ENCODE results near the gene MAPK8IP3.

Gene MAPK8IP3

DNA sequence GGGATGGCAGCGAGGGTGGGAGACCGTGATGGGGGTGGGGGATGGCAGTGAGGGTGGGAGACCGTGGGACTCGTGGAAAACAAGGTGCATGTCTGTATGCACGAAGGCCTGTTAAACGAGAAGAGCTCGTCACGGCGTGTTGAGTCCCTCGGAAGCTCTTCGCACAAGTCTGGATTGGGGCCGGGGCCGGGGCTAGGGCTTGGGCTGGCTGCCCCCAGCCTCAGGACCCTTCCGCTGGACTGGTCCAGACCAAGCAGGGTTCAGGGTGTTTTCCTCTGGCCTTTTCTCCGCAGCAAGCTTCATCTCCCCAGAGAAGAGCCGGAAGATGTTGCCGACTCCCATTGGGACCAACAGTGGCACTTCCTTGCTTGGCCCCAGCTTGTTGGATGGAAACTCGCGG, 35.6 kb upstream of the MAPK8IP3 start:
- DNase-seq (no peak), ATAC-seq (replicated peaks) (no peak)
- Mint-ChIP-seq H3K27me3 (no peaks in the 10 kb centered on the region), H3K4me1 (ENCODE audit: low read depth in 2 of 2) (peaks cover 0 to 1% of the 10 kb centered on the region in 2 donors), H3K36me3 (ENCODE audit: insufficient read depth) (peaks cover 23% of the 10 kb centered on the region), H3K27ac (no peak overlapping the region), H3K4me3 (no peak overlapping the region), H3K9me3 (no peaks in the 10 kb centered on the region)

DNA sequence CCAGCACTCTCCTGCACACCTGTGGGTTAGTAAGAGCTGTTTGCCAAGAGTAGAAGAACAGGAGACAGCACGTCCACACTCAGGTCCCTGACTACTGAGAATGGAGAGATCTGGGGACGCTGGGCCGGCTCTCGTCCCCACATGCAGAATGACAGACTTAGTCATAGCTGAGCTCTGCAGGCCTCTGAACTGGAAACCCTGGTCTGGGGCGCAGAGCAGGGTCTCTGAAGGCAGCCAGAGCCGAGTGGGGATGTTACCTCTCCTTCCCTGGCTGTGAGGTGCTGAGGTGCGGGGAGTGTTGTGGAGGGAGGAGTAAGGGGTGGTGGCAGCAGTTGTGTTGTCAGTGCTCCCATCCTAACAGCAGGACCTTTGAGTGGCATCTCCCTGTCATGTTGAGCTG, 35.1 kb upstream of the MAPK8IP3 start:
- DNase-seq, result no peak
- Mint-ChIP-seq H3K36me3 (ENCODE audit: insufficient read depth) (peaks cover 23% of the 10 kb centered on the region), H3K4me1 (ENCODE audit: low read depth in 2 of 2) (peaks cover 0 to 1% of the 10 kb centered on the region in 2 donors), H3K27ac (peak overlapping the region in 1 of 2 donors; percentile 8), H3K4me3 (no peak overlapping the region), H3K9me3 (no peaks in the 10 kb centered on the region), H3K27me3 (no peaks in the 10 kb centered on the region)
- ATAC-seq (replicated peaks), result no peak

DNA sequence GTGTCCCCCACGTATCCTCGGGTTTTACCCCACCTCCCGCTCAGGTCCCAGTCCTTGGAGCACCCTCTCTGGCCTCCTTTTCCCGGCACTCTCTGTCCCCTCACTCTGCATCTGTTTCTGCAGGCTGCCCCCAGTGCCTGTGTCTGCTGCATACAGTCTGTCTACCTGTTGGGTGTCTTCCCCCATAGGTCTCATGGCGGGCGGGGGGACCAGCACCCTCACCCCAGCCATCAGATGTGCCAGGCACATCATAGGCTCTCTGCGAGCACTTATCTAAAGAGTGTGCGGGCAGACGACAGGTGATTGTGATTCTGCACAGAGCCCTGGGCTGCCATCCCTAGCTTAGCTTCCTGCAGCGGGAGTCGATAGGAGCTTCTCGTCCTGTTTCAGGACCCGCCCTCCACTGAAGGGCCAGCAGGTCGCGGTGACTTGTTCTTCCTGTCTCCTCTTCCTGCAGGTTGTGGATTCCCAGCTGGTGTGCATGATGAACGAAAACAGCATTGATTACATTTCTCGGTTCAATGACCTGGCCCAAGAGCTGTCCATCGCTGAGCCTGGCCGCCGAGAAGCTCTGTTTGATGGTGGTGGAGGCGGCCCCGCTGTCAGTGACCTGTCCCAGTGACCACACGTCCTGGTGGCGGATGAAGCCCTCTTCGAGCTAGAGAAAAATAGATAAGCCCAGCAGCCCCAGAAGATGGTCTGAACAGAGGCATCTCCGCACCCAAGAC, 32.4 kb upstream of the MAPK8IP3 start:
- Mint-ChIP-seq H3K36me3 (ENCODE audit: insufficient read depth) (peaks cover 27% of the 10 kb centered on the region), H3K27ac (peak overlapping the region in 1 of 2 donors; percentile 83)
- DNase-seq, result no peak

DNA sequence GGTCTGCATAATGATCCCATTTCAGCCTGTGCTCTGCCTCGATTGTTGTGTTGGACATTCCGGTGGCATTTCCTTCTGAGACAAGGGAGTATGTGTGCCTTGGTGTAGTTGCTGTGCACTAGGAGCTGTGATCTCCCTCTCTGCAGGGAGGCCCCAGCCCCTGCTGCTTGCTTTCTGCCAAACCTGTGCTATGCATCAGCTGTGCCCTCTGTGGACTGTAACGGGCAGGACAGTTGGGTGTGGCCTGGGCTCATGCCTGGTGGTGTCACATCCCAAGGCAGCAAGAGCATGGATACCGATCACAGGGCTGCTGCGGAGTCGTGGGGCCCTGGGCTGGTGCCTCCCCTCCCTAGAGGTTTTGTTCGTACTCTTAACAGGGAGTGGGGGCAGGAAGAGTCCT, 31.7 kb upstream of the MAPK8IP3 start:
- no peak overlapping the region for H3K4me3 Mint-ChIP-seq
- no peak for ATAC-seq (replicated peaks)
- no peaks in the 10 kb centered on the region for H3K27me3 Mint-ChIP-seq
- no peak overlapping the region for H3K27ac Mint-ChIP-seq
- no peaks in the 10 kb centered on the region for H3K9me3 Mint-ChIP-seq
- H3K36me3 Mint-ChIP-seq (ENCODE audit: insufficient read depth), result peaks cover 23% of the 10 kb centered on the region
- H3K4me1 Mint-ChIP-seq (ENCODE audit: low read depth in 2 of 2), result peaks cover 11 to 12% of the 10 kb centered on the region in 2 donors
- no peak for DNase-seq

More for the DNA sequence above, 32.4 kb upstream of the MAPK8IP3 start:
- no peak for ATAC-seq (replicated peaks)
- Mint-ChIP-seq H3K9me3 (no peaks in the 10 kb centered on the region), H3K4me3 (no peak overlapping the region), H3K4me1 (ENCODE audit: low read depth in 2 of 2) (peaks cover 5 to 7% of the 10 kb centered on the region in 2 donors), H3K27me3 (no peaks in the 10 kb centered on the region)

DNA sequence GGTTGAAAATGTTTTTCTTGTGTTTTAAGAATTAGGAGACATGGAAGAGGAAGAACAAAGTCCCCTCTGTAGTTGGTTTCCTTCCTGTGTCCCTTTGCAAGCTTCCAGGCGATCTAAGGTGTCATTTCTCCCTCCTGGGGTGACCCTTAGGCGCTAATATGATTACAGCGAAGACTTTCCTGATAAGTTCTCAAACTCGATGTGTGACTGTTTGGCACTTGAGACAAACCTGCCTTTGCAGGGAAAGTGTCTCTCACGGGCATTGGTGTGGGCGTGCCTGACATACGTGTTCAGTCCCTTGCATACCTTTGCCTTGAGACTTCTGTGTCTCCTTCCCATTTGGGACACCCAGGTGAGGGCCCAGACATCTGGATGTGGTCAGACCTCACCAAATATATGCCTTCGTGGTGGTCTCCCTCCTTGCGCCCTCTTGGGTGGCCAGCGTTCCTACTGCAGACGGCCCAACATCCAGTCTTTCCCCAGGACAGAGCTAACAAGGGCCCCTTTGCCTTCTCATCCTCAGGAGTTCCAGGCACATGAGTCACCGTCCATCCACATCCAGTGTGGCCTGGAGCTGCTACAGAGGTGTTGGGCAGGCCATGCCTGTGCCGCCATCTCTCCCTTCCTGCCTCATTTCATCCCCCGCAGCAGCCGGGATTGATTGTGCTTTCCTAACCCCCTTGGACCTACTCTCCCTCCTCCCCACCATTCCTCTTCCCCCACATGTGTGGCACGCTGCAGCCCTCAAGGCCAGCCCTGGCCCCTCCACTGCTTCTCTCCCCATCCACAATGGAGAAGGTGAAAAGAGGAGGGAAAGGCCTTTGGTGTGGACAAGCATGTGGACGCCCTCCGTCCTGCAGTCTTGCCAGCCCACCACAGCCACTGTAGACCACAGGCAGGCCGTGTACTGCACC, 31.0 kb upstream of the MAPK8IP3 start:
- no peak for DNase-seq
- Mint-ChIP-seq H3K36me3 (ENCODE audit: insufficient read depth) (peaks cover 16% of the 10 kb centered on the region), H3K4me1 (ENCODE audit: low read depth in 2 of 2) (peaks cover 11 to 12% of the 10 kb centered on the region in 2 donors), H3K27ac (no peak overlapping the region), H3K9me3 (no peaks in the 10 kb centered on the region), H3K27me3 (no peaks in the 10 kb centered on the region), H3K4me3 (no peak overlapping the region)
- no peak for ATAC-seq (replicated peaks)

DNA sequence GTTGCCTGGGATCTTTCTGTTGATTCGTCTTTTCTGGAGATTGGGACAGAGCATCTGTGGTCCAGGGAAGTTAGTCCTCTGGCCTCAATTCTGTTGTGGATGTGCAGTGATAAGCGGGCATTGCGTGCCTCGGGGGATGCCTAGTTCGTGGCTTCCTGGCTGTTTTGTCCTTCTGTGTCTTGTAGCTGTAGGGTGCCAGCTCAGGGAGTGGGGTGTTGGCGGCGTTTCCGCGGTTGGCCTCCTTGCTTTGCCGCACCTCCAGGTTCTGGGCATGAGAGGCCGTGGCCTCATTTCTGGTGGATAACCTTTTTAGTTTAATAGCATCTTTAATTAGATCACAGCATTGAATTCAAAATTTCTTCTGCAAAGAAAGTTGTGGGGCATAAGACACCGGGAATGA, 29.3 kb upstream of the MAPK8IP3 start:
- Mint-ChIP-seq H3K4me1 (ENCODE audit: low read depth in 2 of 2) (peaks cover 21 to 23% of the 10 kb centered on the region in 2 donors), H3K36me3 (ENCODE audit: insufficient read depth) (peaks cover 8% of the 10 kb centered on the region), H3K4me3 (peak overlapping the region; percentile 33 to 54), H3K9me3 (no peaks in the 10 kb centered on the region), H3K27me3 (no peaks in the 10 kb centered on the region), H3K27ac (peak overlapping the region in 1 of 2 donors; percentile 78)
- ATAC-seq (replicated peaks) (no peak), DNase-seq (no peak)

DNA sequence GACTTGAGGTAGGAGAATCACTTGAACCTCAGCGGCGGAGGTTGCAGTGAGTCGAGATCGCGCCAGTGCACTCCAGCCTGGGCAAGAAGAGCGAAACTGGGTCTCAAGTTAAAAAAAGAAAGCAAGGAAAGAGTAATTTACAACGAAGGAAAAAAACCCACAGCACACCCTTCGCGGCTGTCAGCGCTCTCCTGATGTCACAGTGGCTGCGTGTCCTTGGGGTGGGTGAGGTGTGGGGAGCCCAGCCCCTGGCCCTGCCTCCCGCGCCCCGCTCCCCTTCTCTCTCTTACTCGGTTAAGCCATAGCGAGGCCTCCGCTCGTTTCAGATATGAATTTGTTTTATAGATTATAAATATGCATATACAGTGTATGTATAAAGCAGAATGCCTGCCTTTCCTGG, 28.7 kb upstream of the MAPK8IP3 start:
- ATAC-seq (replicated peaks) (no peak), DNase-seq (no peak)
- peaks cover 25 to 27% of the 10 kb centered on the region in 2 donors for H3K4me1 Mint-ChIP-seq (ENCODE audit: low read depth in 2 of 2)
- H3K4me3 Mint-ChIP-seq, result peak overlapping the region; percentile 33 to 54
- H3K36me3 Mint-ChIP-seq (ENCODE audit: insufficient read depth), result peaks cover 12% of the 10 kb centered on the region
- peak overlapping the region in 1 of 2 donors; percentile 78 for H3K27ac Mint-ChIP-seq
- no peaks in the 10 kb centered on the region for H3K9me3 Mint-ChIP-seq
- H3K27me3 Mint-ChIP-seq, result no peaks in the 10 kb centered on the region

DNA sequence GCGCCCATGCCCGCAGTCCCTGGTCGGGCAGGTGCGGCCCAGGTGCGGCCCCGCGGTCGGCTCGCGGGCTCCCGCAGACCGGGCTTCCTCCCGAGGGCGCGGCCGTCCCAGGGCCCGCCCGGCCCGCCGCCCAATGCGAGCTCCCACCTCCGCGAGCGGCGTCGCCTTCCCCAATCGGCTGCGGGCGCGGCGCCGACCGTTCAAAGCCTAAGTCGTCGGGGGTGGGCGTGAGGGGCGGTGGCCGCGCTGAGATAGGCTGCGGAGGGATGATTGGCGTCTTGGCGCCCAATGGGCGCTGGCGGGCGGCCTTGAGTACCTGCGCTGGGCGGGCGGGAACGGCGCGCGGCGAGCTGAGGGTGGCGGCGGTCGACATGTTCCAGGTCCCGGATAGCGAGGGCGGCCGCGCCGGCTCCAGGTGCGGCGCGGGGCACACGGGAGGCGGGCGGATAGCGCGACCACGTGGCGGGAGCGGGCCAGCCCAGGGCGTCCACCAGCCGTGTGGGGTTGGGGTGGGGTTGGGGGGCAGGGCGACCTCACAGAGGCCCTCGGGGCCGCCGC, 28.0 kb upstream of the MAPK8IP3 start, which contains the start of gene JPT2:
Gene JPT2 (plus strand): TSS at position 338 of the 558 bp plus-strand sequence. CDS start 34 bp downstream, at position 372.
- Mint-ChIP-seq H3K4me1 (ENCODE audit: low read depth in 2 of 2) (peaks cover 25 to 27% of the 10 kb centered on the region in 2 donors), H3K36me3 (ENCODE audit: insufficient read depth) (peaks cover 8% of the 10 kb centered on the region), H3K4me3 (peak within 1 kb of the TSS; percentile 82 to 88), H3K9me3 (no peaks in the 10 kb centered on the region), H3K27ac (peak within 1 kb of the TSS; percentile 54 to 81), H3K27me3 (no peaks in the 10 kb centered on the region)
- DNase-seq (peak; percentile 90 to 91 (median 91)), ATAC-seq (replicated peaks) (peak; percentile 96)

DNA sequence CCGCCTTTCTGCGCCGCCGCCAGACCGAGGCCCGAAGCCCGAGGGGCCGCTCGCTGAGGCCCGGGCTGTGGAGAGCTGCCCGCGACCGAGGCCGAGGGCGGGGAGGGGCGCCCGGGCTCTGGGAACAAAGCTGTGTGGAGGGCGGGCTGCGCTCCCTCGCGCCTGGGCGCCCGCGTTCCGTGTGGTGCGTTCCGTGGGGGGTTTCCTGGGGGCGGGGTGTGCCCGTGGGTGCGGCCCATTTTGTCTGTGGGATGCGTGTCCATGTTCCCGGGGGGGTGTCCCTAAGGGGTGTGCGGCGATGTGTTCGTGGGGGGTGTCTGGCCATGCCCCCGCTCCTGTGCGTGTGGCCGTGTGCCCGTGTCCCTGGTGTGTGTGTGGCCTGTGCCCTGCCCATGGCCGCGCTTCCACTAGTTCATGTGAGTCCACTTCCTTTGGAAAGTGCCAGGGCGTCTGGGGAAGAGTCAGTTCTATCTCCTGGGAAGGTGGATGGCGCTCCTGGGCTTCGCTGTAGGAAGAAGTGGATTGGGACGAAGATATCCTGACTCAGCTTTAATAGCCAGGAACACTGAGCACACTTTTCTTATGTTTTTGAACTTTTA, 27.4 kb upstream of the MAPK8IP3 start:
- ATAC-seq (replicated peaks) (peak; percentile 35), DNase-seq (peak; percentile 21 to 31 (median 29))
- H3K4me3 Mint-ChIP-seq, result peak overlapping the region; percentile 82 to 88
- peak overlapping the region; percentile 54 to 81 for H3K27ac Mint-ChIP-seq
- H3K4me1 Mint-ChIP-seq (ENCODE audit: low read depth in 2 of 2), result peaks cover 27 to 30% of the 10 kb centered on the region in 2 donors
- no peaks in the 10 kb centered on the region for H3K27me3 Mint-ChIP-seq
- H3K9me3 Mint-ChIP-seq, result no peaks in the 10 kb centered on the region
- H3K36me3 Mint-ChIP-seq (ENCODE audit: insufficient read depth), result peaks cover 8% of the 10 kb centered on the region

DNA sequence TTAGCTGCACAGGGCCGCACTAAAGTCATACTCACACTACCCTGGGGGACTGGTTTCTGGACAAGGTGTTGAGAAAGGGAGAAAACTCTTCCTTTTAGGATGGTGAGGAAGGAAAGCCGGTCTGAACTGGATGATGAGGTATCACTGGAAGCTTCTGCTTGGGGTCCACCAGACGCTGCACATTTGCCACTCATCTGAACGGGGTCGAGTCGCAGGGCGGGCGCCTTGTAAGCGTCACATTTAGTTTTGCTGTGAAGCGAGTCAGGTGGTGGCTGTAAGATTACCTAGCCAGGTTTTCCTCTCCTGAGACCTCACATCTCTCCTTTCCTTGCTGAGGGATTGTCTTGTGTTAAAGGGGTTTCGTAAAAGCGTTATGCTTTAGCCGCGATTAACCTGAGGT, 25.6 kb upstream of the MAPK8IP3 start:
- peaks cover 18% of the 10 kb centered on the region for H3K36me3 Mint-ChIP-seq (ENCODE audit: insufficient read depth)
- peaks cover 26 to 32% of the 10 kb centered on the region in 2 donors for H3K4me1 Mint-ChIP-seq (ENCODE audit: low read depth in 2 of 2)
- H3K4me3 Mint-ChIP-seq, result peak overlapping the region in 1 of 2 donors; percentile 22
- H3K9me3 Mint-ChIP-seq, result no peaks in the 10 kb centered on the region
- H3K27ac Mint-ChIP-seq, result no peak overlapping the region
- ATAC-seq (replicated peaks) (no peak), DNase-seq (no peak)
- H3K27me3 Mint-ChIP-seq, result no peaks in the 10 kb centered on the region

DNA sequence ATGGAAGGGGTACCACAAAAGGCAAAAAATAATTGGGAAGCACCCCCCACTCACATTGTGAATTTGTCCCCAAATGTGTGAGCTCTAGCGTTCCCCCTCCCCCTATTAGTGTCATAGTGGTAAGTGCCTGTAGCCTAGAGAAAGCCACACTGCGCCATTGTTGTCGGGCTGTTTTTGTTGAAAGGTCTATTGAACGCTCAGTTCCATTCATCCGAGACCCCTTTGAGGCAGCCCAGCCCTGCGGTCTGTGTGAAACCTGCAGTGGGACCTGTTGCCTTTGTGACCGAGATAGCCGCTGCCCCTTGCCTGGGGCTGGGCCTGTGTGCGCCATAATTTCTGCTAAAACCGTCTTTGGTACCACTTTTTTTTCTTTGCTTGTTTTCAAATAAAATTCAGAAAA, 25.0 kb upstream of the MAPK8IP3 start:
- Mint-ChIP-seq H3K4me3 (no peak overlapping the region), H3K9me3 (no peaks in the 10 kb centered on the region), H3K4me1 (ENCODE audit: low read depth in 2 of 2) (peaks cover 26 to 32% of the 10 kb centered on the region in 2 donors), H3K36me3 (ENCODE audit: insufficient read depth) (peaks cover 24% of the 10 kb centered on the region), H3K27ac (peak overlapping the region in 1 of 2 donors; percentile 31), H3K27me3 (no peaks in the 10 kb centered on the region)
- no peak for DNase-seq
- no peak for ATAC-seq (replicated peaks)

DNA sequence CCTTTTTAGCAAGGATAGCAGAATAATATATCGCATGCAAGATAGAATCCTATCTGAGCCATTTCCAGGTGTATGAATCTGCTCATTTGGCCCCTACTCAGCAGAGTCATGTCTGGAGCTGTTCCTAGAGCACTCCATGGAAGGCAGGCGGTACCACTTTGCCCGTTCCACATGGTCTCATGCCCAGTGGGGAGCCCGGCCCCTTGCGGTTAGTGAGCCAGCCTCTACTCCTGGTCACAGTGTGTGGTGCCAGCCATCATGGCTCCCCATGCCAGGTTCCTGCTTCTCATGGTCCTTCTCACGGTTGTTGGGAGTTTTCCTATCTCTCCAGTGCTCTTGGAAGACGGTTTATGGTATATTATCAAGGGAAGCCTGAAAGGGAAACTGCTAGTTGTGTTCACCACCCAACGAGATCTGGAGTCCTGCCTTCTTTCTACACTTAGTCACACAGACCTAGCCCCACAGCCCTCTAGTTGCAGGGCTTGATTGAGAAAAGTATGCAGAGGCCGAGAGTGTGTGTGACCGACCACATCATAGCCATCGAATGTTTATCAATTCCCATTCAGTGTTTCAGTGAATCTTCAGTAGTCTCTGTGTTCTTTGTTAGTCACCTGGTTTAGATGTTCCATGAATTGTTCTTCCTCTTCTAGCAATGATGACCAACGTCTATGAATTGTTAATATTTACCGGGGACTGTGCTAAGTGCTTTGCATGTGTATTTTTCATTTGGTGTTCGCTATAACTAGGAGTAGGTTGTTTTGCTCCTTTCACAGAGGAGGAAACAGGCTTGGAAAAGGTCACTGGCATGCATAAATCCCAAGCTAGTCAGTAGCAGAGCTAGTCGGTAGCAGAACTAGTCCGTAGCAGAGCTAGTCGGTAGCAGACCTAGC, 18.3 kb upstream of the MAPK8IP3 start:
- peak overlapping the region; percentile 44 to 69 for H3K27ac Mint-ChIP-seq
- DNase-seq, result no peak

More for the DNA sequence above, 18.3 kb upstream of the MAPK8IP3 start:
- H3K27me3 Mint-ChIP-seq, result no peaks in the 10 kb centered on the region
- H3K4me1 Mint-ChIP-seq (ENCODE audit: low read depth in 2 of 2), result peaks cover 2 to 10% of the 10 kb centered on the region in 2 donors
- ATAC-seq (replicated peaks), result no peak
- H3K4me3 Mint-ChIP-seq, result no peak overlapping the region
- peaks cover 59% of the 10 kb centered on the region for H3K36me3 Mint-ChIP-seq (ENCODE audit: insufficient read depth)
- H3K9me3 Mint-ChIP-seq, result no peaks in the 10 kb centered on the region
